HCT116 (cell line): ENCODE results near the gene CTAGE9. TPM values are rescaled to one million over a fixed set of nuclear protein-coding genes. Genes with fewer than 3 reads are reported as not detected.

Experiments used
- ATAC-seq: fragments of 200-7000 bp; cut with Tn5 transposase; 2 replicates; pipeline ENCODE4 v1.9.1; 2020; ENCODE audit warnings: mild to moderate bottlenecking, moderate library complexity
- BruUV-seq: library from RNA; stranded (reverse); fragments of 400-500 nt; replicated peaks from 2 replicates; lab custom pipeline; 2021; lab: Mats Ljungman, UMichigan
- CTCF ChIA-PET: fragments of 300-600 bp; sonication (Branson Sonifier 250); formaldehyde crosslinking; loops from one replicate; lab custom pipeline; 2021; ENCODE audit warnings: antibody characterized with exemption; lab: Charles Lee
- POLR2A ChIA-PET: fragments of 300-600, 350-600 bp; sonication (Branson Sonifier 250); formaldehyde crosslinking; loops from one replicate; lab custom pipeline; 2021; ENCODE audit warnings: antibody characterized with exemption; lab: Charles Lee
- RAD21 ChIA-PET, 2 experiments: fragments of 300-600 bp; sonication (Branson Sonifier 250); formaldehyde crosslinking; loops; one replicate each; lab custom pipeline; 2023; ENCODE audit warnings: low total read pairs in 2 of 2; ENCODE audit not compliant: uncharacterized antibody in 2 of 2, unreplicated experiment in 2 of 2, low non-redundant PET in 1 of 2; lab: Charles Lee
- DNase-seq: peaks from one replicate; pipeline ENCODE4 v3.0.0-alpha.2; 2010; ENCODE audit warnings: low read depth, low spot score
- H2AFZ ChIP-seq: fragments of 200-600 bp; shearing (Covaris generic), sonication (generic); 2 replicates; pipeline ENCODE4 v1.6.1; 2017; ENCODE audit warnings: low read depth, mixed run types, mixed read lengths, antibody characterized with exemption, low read length; ENCODE audit not compliant: poor library complexity, severe bottlenecking
- H3K27ac ChIP-seq: 2 replicates; pipeline ENCODE4 v1.5.1; 2012; ENCODE audit warnings: low read depth, low read length
- H3K27me3 ChIP-seq: fragments of 200-600 bp; sonication (generic); 2 replicates; pipeline ENCODE4 v1.6.1; 2016; ENCODE audit warnings: mixed run types, low read length, mixed read lengths; ENCODE audit not compliant: insufficient read depth
- H3K36me3 ChIP-seq, 2 experiments: fragments of 200-500 bp in 1 of 2; fragments of 200-600 bp in 1 of 2; sonication (Bioruptor generic) in 1 of 2; sonication (generic) in 1 of 2; 2 replicates each; pipeline versions ENCODE4 v1.5.1 to v1.6.1; 2014 to 2016; ENCODE audit warnings: low read length in 2 of 2, inconsistent platforms in 1 of 2, mixed read lengths in 1 of 2, mixed run types in 1 of 2; ENCODE audit not compliant: insufficient read depth in 2 of 2, control insufficient read depth in 1 of 2
- H3K4me1 ChIP-seq, 2 experiments: fragments of 200-600 bp in 1 of 2; sonication (generic) in 1 of 2; 2 replicates each; pipeline versions ENCODE4 v1.5.1 to v1.6.1; 2012 to 2017; ENCODE audit warnings: low read length in 2 of 2, inconsistent platforms in 1 of 2, mild to moderate bottlenecking in 1 of 2, mixed read lengths in 1 of 2, mixed run types in 1 of 2, moderate library complexity in 1 of 2; ENCODE audit not compliant: insufficient read depth in 2 of 2, control insufficient read depth in 1 of 2
- H3K4me2 ChIP-seq: fragments of 200-600 bp; sonication (generic); 2 replicates; pipeline ENCODE4 v1.6.1; 2017; ENCODE audit warnings: mixed run types, low read length, mixed read lengths
- H3K4me3 ChIP-seq, 2 experiments: fragments of 200-600 bp in 1 of 2; sonication (generic) in 1 of 2; replicated peaks in 1 of 2; 2 replicates each; pipeline ENCODE4 v1.5.1; 2011 to 2016; ENCODE audit warnings: low read length in 2 of 2, control low read depth in 1 of 2, low read depth in 1 of 2, mild to moderate bottlenecking in 1 of 2, mixed read lengths in 1 of 2, mixed run types in 1 of 2
- H3K79me2 ChIP-seq: fragments of 200-600 bp; sonication (generic); 2 replicates; pipeline ENCODE4 v1.6.1; 2017; ENCODE audit warnings: mild to moderate bottlenecking, mixed run types, low read length, moderate library complexity, mixed read lengths; ENCODE audit not compliant: insufficient read depth
- H3K9ac ChIP-seq: fragments of 200-600 bp; sonication (generic); 2 replicates; pipeline ENCODE4 v1.6.1; 2016; ENCODE audit warnings: low read length, mixed read lengths
- H3K9me2 ChIP-seq: fragments of 200-600 bp; sonication (generic), shearing (Covaris generic); 2 replicates; pipeline ENCODE4 v1.6.1; 2017; ENCODE audit warnings: mixed run types, mild to moderate bottlenecking, moderate library complexity; ENCODE audit not compliant: insufficient read depth
- H3K9me3 ChIP-seq, 2 experiments: fragments of 200-500 bp in 1 of 2; fragments of 200-600 bp in 1 of 2; sonication (Bioruptor generic) in 1 of 2; sonication (generic) in 1 of 2; 2 replicates each; pipeline ENCODE4 v1.6.1; 2014 to 2017; ENCODE audit warnings: low read length in 2 of 2, mixed read lengths in 2 of 2, inconsistent platforms in 1 of 2, low read depth in 1 of 2, mild to moderate bottlenecking in 1 of 2, mixed run types in 1 of 2, moderate library complexity in 1 of 2; ENCODE audit not compliant: control insufficient read depth in 1 of 2, insufficient read depth in 1 of 2
- H4K20me1 ChIP-seq: fragments of 200-600 bp; sonication (generic), shearing (Covaris generic); 2 replicates; pipeline ENCODE4 v1.6.1; 2017; ENCODE audit warnings: mixed run types, mild to moderate bottlenecking, moderate library complexity; ENCODE audit not compliant: insufficient read depth
- CTCF ChIP-seq, 3 experiments: fragments of 200-600 bp in 1 of 3; sonication (generic) in 1 of 3; IDR thresholded peaks in 2 of 3; conservative IDR thresholded peaks in 1 of 3; 2 replicates each; pipeline ENCODE4 v1.5.1; 2012 to 2017; ENCODE audit warnings: low read depth in 2 of 3, low read length in 2 of 3, antibody characterized with exemption in 1 of 3, borderline replicate concordance in 1 of 3, control low read depth in 1 of 3, mild to moderate bottlenecking in 1 of 3, mixed read lengths in 1 of 3, mixed run types in 1 of 3, moderate library complexity in 1 of 3; ENCODE audit not compliant: insufficient read depth in 1 of 3
- EZH2 ChIP-seq: fragments of 200-600 bp; sonication (generic); IDR thresholded peaks from 2 replicates; pipeline ENCODE4 v1.6.1; 2017; ENCODE audit warnings: antibody characterized with exemption, mixed run types
- EZH2phosphoT487 ChIP-seq: fragments of 200-600 bp; IDR thresholded peaks from 2 replicates; pipeline ENCODE4 v1.6.1; 2018; ENCODE audit warnings: antibody characterized with exemption, borderline replicate concordance
- FOSL1 ChIP-seq: IDR thresholded peaks from 2 replicates; pipeline ENCODE4 v1.6.1; 2012; ENCODE audit warnings: low read depth
- JUND ChIP-seq: IDR thresholded peaks from 2 replicates; pipeline ENCODE4 v1.6.1; 2012
- POLR2AphosphoS5 ChIP-seq: IDR thresholded peaks from 2 replicates; pipeline ENCODE4 v1.6.1; 2011; ENCODE audit warnings: mild to moderate bottlenecking, low read depth, low read length, moderate library complexity
- RAD21 ChIP-seq: IDR thresholded peaks from 2 replicates; pipeline ENCODE4 v1.6.1; 2012; ENCODE audit warnings: low read depth, mild to moderate bottlenecking
- REST ChIP-seq: IDR thresholded peaks from 2 replicates; pipeline ENCODE4 v1.6.1; 2012; ENCODE audit warnings: low read depth
- ZFX ChIP-seq: fragments of 450-650 bp; IDR thresholded peaks from 2 replicates; pipeline ENCODE4 v1.6.1; 2017
- ZNF274 ChIP-seq: fragments of 200-500 bp; sonication (Bioruptor generic); IDR thresholded peaks from 2 replicates; pipeline ENCODE4 v1.6.1; 2014; ENCODE audit warnings: mild to moderate bottlenecking, low read depth, low read length, inconsistent platforms
- intact Hi-C: fragments of 100-400 bp; cut with micrococcal nuclease; formaldehyde crosslinking; loops from 2 replicates; pipeline ENCODE4 v1.10.0; 2022
- total RNA-seq: library from RNA; stranded (reverse); gene quantifications from one replicate; pipeline ENCODE4 v1.2.1, GENCODE V29; 2021; ENCODE audit not compliant: unreplicated experiment

The CTAGE9 gene
- total RNA-seq, 1 experiment from 2014 or later: not detected

GRCh38 chr6:131673184-131673583 lies 37.6 kb downstream of the CTAGE9 start (continued):
- no peak for TF ChIP-seq REST
- TF ChIP-seq JUND: no peak

GRCh38 chr6:131669891-131670290 lies 40.9 kb downstream of the CTAGE9 start:
- TF ChIP-seq RAD21: no peak
- no peak for TF ChIP-seq ZNF274
- no peak for TF ChIP-seq POLR2AphosphoS5
- TF ChIP-seq EZH2phosphoT487: no peak
- TF ChIP-seq REST: no peak
- no peak for TF ChIP-seq ZFX
- no peak for TF ChIP-seq EZH2
- TF ChIP-seq CTCF (IDR thresholded peaks at IDR 0.05 in 2 of 3, conservative IDR thresholded peaks at IDR 0.05 in 1 of 3; ENCODE audit: borderline replicate concordance in 1 of 3, insufficient read depth in 1 of 3, low read depth in 2 of 3, low read length in 2 of 3): no peak
- TF ChIP-seq FOSL1: no peak
- H4K20me1 ChIP-seq: no peaks in the 10 kb centered on the region
- ChIA-PET RAD21 (no interaction called here), CTCF (interaction anchor here (1.1 kb wide), 1 partner anchor 25 kb away, joined by 3 read pairs; no protein-coding TSS in a partner anchor), POLR2A (no interaction called here)
- no peak overlapping the region for H3K27ac ChIP-seq
- no TSS peak for BruUV-seq
- H3K4me2 ChIP-seq: no peak overlapping the region
- intact Hi-C loops: no loop called here
- no peak overlapping the region for H2AFZ ChIP-seq
- no peak overlapping the region for H3K9ac ChIP-seq
- ATAC-seq (no peak), DNase-seq (no peak)
- no peaks in the 10 kb centered on the region for H3K36me3 ChIP-seq
- H3K9me2 ChIP-seq: no peaks in the 10 kb centered on the region
- H3K4me3 ChIP-seq: no peak overlapping the region
- H3K79me2 ChIP-seq: no peaks in the 10 kb centered on the region
- H3K9me3 ChIP-seq: no peaks in the 10 kb centered on the region
- H3K27me3 ChIP-seq: no peaks in the 10 kb centered on the region
- H3K4me1 ChIP-seq: no peaks in the 10 kb centered on the region
